Upper lobe of left lung (tissue), 4 donors: ENCODE results near the gene UBE2L6.

Experiments
- POLR2A ChIP-seq, 4 donors: fragments of 450-650 bp; IDR thresholded peaks; one replicate each; pipeline ENCODE4 v1.5.1; 2016 to 2017; ENCODE audit warnings: antibody characterized with exemption in 4 of 4, mild to moderate bottlenecking in 2 of 4
- TF ChIP-seq, protein P1 (sequence below), 6 experiments: fragments of 450-650 bp in 4 of 6; fragments of 200-600 bp in 2 of 6; sonication (generic) in 2 of 6; IDR thresholded peaks; one replicate each; pipeline ENCODE4 v1.5.1; 2016 to 2019; ENCODE audit warnings: antibody characterized with exemption in 6 of 6

DNA sequence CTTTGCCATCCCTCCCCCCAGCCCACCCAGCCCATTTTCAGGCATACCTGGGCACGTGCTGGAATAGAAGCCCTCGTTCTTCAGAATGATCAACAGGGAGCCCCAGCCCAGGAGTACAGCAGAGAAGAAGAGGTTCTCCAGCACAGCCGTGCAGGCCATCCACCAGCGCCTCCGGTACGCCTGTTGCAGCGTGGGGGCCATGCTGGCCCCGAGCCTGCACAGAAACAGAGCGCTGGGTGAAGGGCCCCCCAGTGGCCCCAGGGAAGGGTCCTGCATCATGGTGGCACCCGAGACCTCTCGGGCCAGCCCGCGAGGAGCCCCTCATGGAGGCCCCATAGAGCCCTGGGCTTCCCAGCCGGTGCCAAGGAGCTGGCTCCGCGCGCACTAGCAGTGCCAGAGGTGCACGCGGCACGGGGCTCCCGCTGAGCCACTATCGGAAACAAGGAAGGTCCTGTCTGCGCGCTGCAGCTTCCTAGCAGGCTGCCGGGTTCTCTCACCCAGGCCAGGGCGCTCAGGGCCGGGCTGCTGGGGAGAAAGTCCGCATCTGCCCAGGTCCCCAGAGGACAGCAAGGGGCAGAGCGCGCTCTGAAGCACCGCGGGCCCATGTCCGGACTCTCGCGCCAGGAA is 53.4 kb downstream of the UBE2L6 start:
- TF ChIP-seq, protein P1, sequence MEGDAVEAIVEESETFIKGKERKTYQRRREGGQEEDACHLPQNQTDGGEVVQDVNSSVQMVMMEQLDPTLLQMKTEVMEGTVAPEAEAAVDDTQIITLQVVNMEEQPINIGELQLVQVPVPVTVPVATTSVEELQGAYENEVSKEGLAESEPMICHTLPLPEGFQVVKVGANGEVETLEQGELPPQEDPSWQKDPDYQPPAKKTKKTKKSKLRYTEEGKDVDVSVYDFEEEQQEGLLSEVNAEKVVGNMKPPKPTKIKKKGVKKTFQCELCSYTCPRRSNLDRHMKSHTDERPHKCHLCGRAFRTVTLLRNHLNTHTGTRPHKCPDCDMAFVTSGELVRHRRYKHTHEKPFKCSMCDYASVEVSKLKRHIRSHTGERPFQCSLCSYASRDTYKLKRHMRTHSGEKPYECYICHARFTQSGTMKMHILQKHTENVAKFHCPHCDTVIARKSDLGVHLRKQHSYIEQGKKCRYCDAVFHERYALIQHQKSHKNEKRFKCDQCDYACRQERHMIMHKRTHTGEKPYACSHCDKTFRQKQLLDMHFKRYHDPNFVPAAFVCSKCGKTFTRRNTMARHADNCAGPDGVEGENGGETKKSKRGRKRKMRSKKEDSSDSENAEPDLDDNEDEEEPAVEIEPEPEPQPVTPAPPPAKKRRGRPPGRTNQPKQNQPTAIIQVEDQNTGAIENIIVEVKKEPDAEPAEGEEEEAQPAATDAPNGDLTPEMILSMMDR (IDR thresholded peaks at IDR 0.05): no peak
- TF ChIP-seq POLR2A (IDR thresholded peaks at IDR 0.05): no peak
